Measurements from ENCODE around the gene EZR. TPM values are rescaled to one million over a fixed set of nuclear protein-coding genes. Genes with fewer than 3 reads are reported as not detected.

Gene EZR
- total and polyA plus RNA-seq, 9 of the 15 experiments (the other 6 are each of a cell fraction or from before 2014, with no cell fraction given) = 36.5 to 162 (median 104) TPM

GRCh38 chr6:158730541-158730907 lies 88.6 kb downstream of the EZR start (continued):
- TF ChIP-seq MAFF (IDR thresholded peaks at IDR 0.05; ENCODE audit: low read length) = no peak
- no peak for TF ChIP-seq ZNF311 (CRISPR knock-in tag; IDR thresholded peaks at IDR 0.05)
- no peak for TF ChIP-seq MYBL2 (IDR thresholded peaks at IDR 0.05; ENCODE audit: low read depth)
- no peak for TF ChIP-seq MYBL2 (CRISPR knock-in tag; IDR thresholded peaks at IDR 0.05; ENCODE audit: borderline replicate concordance)
- no peak for TF ChIP-seq STAG1 (CRISPR knock-in tag; IDR thresholded peaks at IDR 0.05; ENCODE audit: borderline replicate concordance)
- no peak for TF ChIP-seq SMARCC2 (IDR thresholded peaks at IDR 0.05; ENCODE audit: low read depth)
- TF ChIP-seq ZKSCAN1 (IDR thresholded peaks at IDR 0.05; ENCODE audit: low read depth, low read length) = no peak
- no peak for TF ChIP-seq SAFB (IDR thresholded peaks at IDR 0.05; ENCODE audit: borderline replicate concordance, low read depth, low read length)

GRCh38 chr6:158729906-158730540 lies 89.1 kb downstream of the EZR start:
- in situ Hi-C loops (cut with MboI) (no loop called here), intact Hi-C loops (cut with micrococcal nuclease) (no loop called here)
- peaks cover 0 to 6% of the 10 kb centered on the region in 2 experiments; a peak in 2 of 5 replicates for H3K4me1 ChIP-seq (replicated peaks in 1 of 2; ENCODE audit: control insufficient read depth in 2 of 2, insufficient read depth in 2 of 2, low read length in 2 of 2)
- no peak overlapping the region for H3K4me2 ChIP-seq (ENCODE audit: insufficient read depth, low read length)
- H3K9me3 ChIP-seq (replicated peaks; ENCODE audit: control insufficient read depth, insufficient read depth, low read depth, low read length) = peaks cover 7% of the 10 kb centered on the region; the same call in 1 of the 2 replicates
- H2AFZ ChIP-seq (ENCODE audit: low read depth, low read length) = peak overlapping the region; percentile 49; the same call in 1 of the 2 replicates
- ChIA-PET POLR2A (no interaction called here), CTCF (ENCODE audit: low intra/inter-chr PET ratio) (no interaction called here)
- H3K9ac ChIP-seq (ENCODE audit: insufficient read depth in 1 of 2, low read depth in 2 of 2, low read length in 2 of 2) = no peak overlapping the region
- FAIRE-seq (no peak), DNase-seq (ENCODE audit: extremely low read depth in 1 of 4, low spot score in 3 of 4) (no peak), ATAC-seq (no peak)
- BruUV-seq (replicated peaks) = no TSS peak
- H4K20me1 ChIP-seq (replicated peaks; ENCODE audit: control insufficient read depth, insufficient read depth, low read length) = no peaks in the 10 kb centered on the region
- H3K79me2 ChIP-seq (ENCODE audit: control insufficient read depth, insufficient read depth, low read length) = no peaks in the 10 kb centered on the region
- no peaks in the 10 kb centered on the region for H3K9me1 ChIP-seq (ENCODE audit: control insufficient read depth, insufficient read depth, low read length)
- H3K27me3 ChIP-seq (ENCODE audit: control insufficient read depth in 2 of 2, insufficient read depth in 2 of 2, low read length in 2 of 2) = peaks cover 0 to 3% of the 10 kb centered on the region in 2 experiments; a peak in 1 of 5 replicates
- H3K27ac ChIP-seq (ENCODE audit: extremely low read depth, low read depth, low read length) = no peak overlapping the region
- 39% methylated on average over 6 of the region's 6 CpGs for WGBS (ENCODE audit: insufficient coverage, low coverage, missing lambda C conversion rate)
- no peak overlapping the region for H3K4me3 ChIP-seq
- no peaks in the 10 kb centered on the region for H3K36me3 ChIP-seq (ENCODE audit: control insufficient read depth, insufficient read depth, low read length)
- TF ChIP-seq SPI1 (IDR thresholded peaks at IDR 0.05; ENCODE audit: borderline replicate concordance, low read depth, low read length) = 0 out of 2 replicates have a peak, but pooled peaks have one; percentile 3
- no peak for TF ChIP-seq ELF2 (CRISPR knock-in tag; IDR thresholded peaks at IDR 0.05)
- peak in 1 of 2 experiments; percentile 33; a peak in 1 of 4 replicates for TF ChIP-seq SRF (CRISPR knock-in tag; IDR thresholded peaks at IDR 0.05)
- peak; percentile 47; the same call in 1 of the 2 replicates for TF ChIP-seq TRIM28 (IDR thresholded peaks at IDR 0.05)
- peak in 1 of 2 experiments; percentile 19; a peak in 1 of 4 replicates for TF ChIP-seq TRIM24 (IDR thresholded peaks at IDR 0.05)
- no peak for TF ChIP-seq ZNF41 (CRISPR knock-in tag; conservative IDR thresholded peaks at IDR 0.05)
- TF ChIP-seq CBX5 (IDR thresholded peaks at IDR 0.05; ENCODE audit: borderline replicate concordance, low read depth) = 0 out of 2 replicates have a peak, but pooled peaks have one; percentile 43
- TF ChIP-seq HDAC3 (IDR thresholded peaks at IDR 0.05; ENCODE audit: borderline replicate concordance, partially characterized antibody) = no peak
- TF ChIP-seq ZNF609 (CRISPR knock-in tag; IDR thresholded peaks at IDR 0.05; ENCODE audit: borderline replicate concordance) = no peak
